ENCODE measurements around the gene MDP1. TPM values are rescaled to one million over a fixed set of nuclear protein-coding genes. Genes with fewer than 3 reads are reported as not detected.

The MDP1 gene
- total RNA-seq, 2 donors from 2014 or later, result 19.1 to 25.5 TPM

DNA sequence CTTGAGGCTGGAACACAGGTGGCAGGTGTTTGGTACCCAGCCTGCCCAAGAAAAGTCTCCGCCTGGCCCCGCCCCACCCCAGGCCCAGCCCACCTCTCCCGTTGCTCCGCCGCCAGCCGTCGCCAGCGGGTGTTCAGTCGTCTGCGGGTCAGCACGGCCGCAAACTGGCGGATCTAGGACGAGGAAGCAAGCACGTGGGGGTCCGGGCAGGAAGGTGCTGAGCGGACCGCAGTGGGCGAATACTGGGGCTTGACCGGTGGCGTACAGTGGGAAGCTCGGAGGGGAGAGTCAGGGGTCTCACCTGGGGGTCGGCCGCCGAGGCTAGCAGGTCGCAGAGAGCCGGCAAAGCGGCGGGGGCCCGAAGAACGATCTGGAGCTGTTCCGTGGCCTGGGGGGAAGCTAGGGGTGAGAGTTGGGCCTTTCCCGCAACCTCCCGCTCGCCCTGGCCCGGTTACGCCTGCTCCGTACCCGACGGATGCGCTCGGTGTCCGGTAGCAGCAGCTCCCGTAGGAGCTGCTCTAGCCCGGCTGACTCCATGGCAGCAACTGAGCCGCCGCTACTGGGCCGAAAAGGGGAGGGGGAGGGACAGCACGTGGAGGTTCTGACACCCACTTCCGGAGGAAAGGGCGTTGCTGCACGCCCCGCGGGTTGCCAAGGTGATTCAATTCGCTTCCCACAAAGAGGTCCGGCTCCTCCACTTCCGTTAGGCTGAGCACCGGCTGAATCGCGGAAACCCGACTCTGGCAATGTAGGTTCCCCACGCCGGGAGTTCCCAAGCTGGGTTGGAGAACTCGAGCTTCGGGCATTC is 27.4 kb downstream of the MDP1 start, which contains the start of gene IPO4:
Gene IPO4, minus strand, starts transcription at position 566 of the 808 bp plus-strand sequence. Its CDS starts 29 bp downstream, at position 537.
- peak; percentile 95 for DNase-seq (ENCODE audit: low spot score)
- under 1% methylated on average over 52 of the region's 65 CpGs for WGBS
- Histone ChIP-seq H3K27ac (peak within 1 kb of the TSS; percentile 70 to 76), H3K27me3 (replicated peaks; ENCODE audit: insufficient read depth) (no peaks in the 10 kb centered on the region), H3K36me3 (peaks cover 0 to 26% of the 10 kb centered on the region in 2 donors), H3K9me3 (no peaks in the 10 kb centered on the region), H3K4me3 (peak within 1 kb of the TSS; percentile 58 to 59), H3K4me1 (replicated peaks) (peaks cover 4% of the 10 kb centered on the region)
- intact Hi-C loops (cut with DNase I), result no loop called here
- TF ChIP-seq POLR2A (IDR thresholded peaks at IDR 0.05) (peak; percentile 43), POLR2AphosphoS5 (IDR thresholded peaks at IDR 0.05) (peak; percentile 98)
- TF ChIP-seq, protein P1, sequence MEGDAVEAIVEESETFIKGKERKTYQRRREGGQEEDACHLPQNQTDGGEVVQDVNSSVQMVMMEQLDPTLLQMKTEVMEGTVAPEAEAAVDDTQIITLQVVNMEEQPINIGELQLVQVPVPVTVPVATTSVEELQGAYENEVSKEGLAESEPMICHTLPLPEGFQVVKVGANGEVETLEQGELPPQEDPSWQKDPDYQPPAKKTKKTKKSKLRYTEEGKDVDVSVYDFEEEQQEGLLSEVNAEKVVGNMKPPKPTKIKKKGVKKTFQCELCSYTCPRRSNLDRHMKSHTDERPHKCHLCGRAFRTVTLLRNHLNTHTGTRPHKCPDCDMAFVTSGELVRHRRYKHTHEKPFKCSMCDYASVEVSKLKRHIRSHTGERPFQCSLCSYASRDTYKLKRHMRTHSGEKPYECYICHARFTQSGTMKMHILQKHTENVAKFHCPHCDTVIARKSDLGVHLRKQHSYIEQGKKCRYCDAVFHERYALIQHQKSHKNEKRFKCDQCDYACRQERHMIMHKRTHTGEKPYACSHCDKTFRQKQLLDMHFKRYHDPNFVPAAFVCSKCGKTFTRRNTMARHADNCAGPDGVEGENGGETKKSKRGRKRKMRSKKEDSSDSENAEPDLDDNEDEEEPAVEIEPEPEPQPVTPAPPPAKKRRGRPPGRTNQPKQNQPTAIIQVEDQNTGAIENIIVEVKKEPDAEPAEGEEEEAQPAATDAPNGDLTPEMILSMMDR (IDR thresholded peaks at IDR 0.05), result peak in 1 of 4 experiments; percentile 35

DNA sequence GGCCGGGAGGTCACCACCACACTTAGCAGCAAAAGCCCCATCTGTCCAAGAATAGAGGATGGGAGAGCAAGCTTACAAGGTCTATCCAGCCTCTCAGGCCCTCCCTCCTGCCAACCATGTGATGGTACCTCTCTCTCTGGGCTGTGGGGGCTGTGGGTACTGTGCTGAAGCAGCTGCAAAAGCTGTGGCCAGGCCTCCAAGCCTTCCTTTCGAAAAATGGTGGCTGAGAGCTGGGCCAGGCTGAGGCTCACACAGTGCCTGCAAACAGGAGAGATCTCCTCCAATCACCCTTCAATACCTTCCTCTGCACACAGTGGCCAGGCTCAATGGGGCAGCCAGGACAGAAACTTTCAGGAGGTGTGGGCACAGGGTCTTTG is 28.3 kb downstream of the MDP1 start:
- Histone ChIP-seq H3K27me3 (replicated peaks; ENCODE audit: insufficient read depth) (no peaks in the 10 kb centered on the region), H3K4me3 (no peak overlapping the region), H3K36me3 (peaks cover 0 to 26% of the 10 kb centered on the region in 2 donors), H3K4me1 (replicated peaks) (peaks cover 4% of the 10 kb centered on the region), H3K9me3 (no peaks in the 10 kb centered on the region), H3K27ac (peak overlapping the region in 1 of 2 donors; percentile 70)
- intact Hi-C loops (cut with DNase I), result no loop called here
- 85% methylated on average over 2 of the region's 2 CpGs for WGBS
- TF ChIP-seq POLR2A (IDR thresholded peaks at IDR 0.05) (no peak), POLR2AphosphoS5 (IDR thresholded peaks at IDR 0.05) (no peak)
- DNase-seq (ENCODE audit: low spot score), result no peak

DNA sequence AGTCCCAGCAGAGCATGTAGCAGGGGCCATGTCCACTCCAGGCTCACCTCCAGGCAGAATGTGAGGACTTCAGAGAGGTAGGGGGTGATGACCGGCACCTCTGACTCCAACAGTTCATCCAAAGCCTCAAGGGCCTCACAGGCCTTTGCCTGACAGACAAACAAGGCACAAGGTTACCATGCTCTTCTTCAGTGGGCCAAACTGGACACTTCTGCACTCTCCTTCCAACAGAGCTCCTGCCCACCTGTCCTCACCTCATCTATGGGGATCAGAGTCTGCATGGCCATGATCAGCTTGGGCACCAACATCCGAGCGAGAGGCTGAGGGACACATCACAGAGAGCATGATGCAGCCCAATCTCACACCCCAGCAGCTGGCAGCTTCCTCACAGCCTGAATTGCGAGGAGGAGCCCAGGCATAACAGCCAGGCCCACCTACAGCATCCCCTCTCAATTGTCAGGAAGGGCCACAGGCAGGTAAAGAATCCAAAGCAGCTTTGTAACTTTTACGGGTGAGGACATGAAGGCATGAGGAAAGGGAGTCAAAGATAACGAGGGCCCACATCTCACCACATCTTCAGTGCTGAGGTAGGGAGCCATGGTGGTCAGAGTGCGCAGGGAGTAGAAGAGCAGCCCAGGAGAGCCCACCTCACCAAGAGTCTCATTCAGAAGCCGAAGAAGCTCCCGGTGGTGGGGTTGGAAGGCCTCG is 28.9 kb downstream of the MDP1 start:
- no peak overlapping the region for H3K4me3 ChIP-seq
- H3K27me3 ChIP-seq (replicated peaks; ENCODE audit: insufficient read depth), result no peaks in the 10 kb centered on the region
- H3K9me3 ChIP-seq, result no peaks in the 10 kb centered on the region
- WGBS, result 93% methylated on average over 10 of the region's 10 CpGs
- no peak for DNase-seq (ENCODE audit: low spot score)
- no peak for TF ChIP-seq POLR2AphosphoS5 (IDR thresholded peaks at IDR 0.05)
- TF ChIP-seq, protein P1 (IDR thresholded peaks at IDR 0.05), result no peak
- TF ChIP-seq POLR2A (IDR thresholded peaks at IDR 0.05), result no peak
- H3K27ac ChIP-seq, result no peak overlapping the region
- intact Hi-C loops (cut with DNase I), result no loop called here
- peaks cover 0 to 26% of the 10 kb centered on the region in 2 donors for H3K36me3 ChIP-seq
- peaks cover 4% of the 10 kb centered on the region for H3K4me1 ChIP-seq (replicated peaks)

DNA sequence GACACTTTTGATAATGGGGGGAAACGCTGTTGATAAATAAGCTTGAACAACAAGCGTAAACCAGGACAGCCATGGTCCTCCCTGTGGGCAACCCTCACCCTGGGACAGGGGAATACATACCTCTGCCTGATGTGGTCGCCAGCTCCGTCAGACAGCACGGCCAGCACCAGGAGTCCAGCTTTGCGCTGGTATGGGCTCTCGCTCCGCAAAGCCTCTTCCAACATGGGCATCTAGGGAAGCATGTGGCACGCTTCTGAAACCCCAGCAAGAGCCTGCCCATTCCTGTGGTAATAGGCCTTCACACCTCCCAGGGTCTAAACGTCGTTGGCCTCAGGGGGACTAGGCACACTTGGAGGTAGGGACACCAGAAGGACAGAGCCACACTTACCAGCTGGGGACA is 30.1 kb downstream of the MDP1 start:
- H3K9me3 ChIP-seq, result no peaks in the 10 kb centered on the region
- no peak for DNase-seq (ENCODE audit: low spot score)
- no peaks in the 10 kb centered on the region for H3K27me3 ChIP-seq (replicated peaks; ENCODE audit: insufficient read depth)
- intact Hi-C loops (cut with DNase I), result no loop called here
- WGBS, result 89% methylated on average over 11 of the region's 11 CpGs
- peaks cover 0 to 26% of the 10 kb centered on the region in 2 donors for H3K36me3 ChIP-seq
- H3K4me3 ChIP-seq, result no peak overlapping the region
- H3K4me1 ChIP-seq (replicated peaks), result peaks cover 4% of the 10 kb centered on the region
- TF ChIP-seq, protein P1 (IDR thresholded peaks at IDR 0.05), result no peak
- no peak for TF ChIP-seq POLR2A (IDR thresholded peaks at IDR 0.05)
- no peak for TF ChIP-seq POLR2AphosphoS5 (IDR thresholded peaks at IDR 0.05)
- no peak overlapping the region for H3K27ac ChIP-seq

- Histone ChIP-seq H3K4me1 (replicated peaks) (peaks cover 4% of the 10 kb centered on the region), H3K27ac (no peak overlapping the region), H3K4me3 (no peak overlapping the region), H3K36me3 (peaks cover 0 to 26% of the 10 kb centered on the region in 2 donors), H3K27me3 (replicated peaks; ENCODE audit: insufficient read depth) (no peaks in the 10 kb centered on the region), H3K9me3 (no peaks in the 10 kb centered on the region)
- WGBS, result 97% methylated on average over 7 of the region's 7 CpGs
- intact Hi-C loops (cut with DNase I), result no loop called here
- DNase-seq (ENCODE audit: low spot score), result no peak
- no peak for TF ChIP-seq POLR2AphosphoS5 (IDR thresholded peaks at IDR 0.05)
- TF ChIP-seq, protein P1 (IDR thresholded peaks at IDR 0.05), result no peak
- no peak for TF ChIP-seq POLR2A (IDR thresholded peaks at IDR 0.05)
Measured at GRCh38 chr14:24185026-24185425, 30.8 kb downstream of the MDP1 start.

Measured in prostate gland (tissue), 2 donors.